HepG2 (cell line): ENCODE measurements around the gene ILRUN. TPM values are rescaled to one million over a fixed set of nuclear protein-coding genes. Genes with fewer than 3 reads are reported as not detected.
A peak's percentile ranks its signal among the peaks of the same experiment; 100 is the strongest.

Experiments used
- CBX5 ChIP-seq: sonication (generic); formaldehyde crosslinking; IDR thresholded peaks from 2 replicates; pipeline ENCODE4 v1.4.0; 2020; ENCODE audit warnings: missing genetic modification reagents, borderline replicate concordance
- CHD4 ChIP-seq: fragments of 200-600 bp; sonication (generic); IDR thresholded peaks from 2 replicates; pipeline ENCODE4 v1.7.0; 2017; ENCODE audit warnings: mild to moderate bottlenecking, low read length, borderline replicate concordance
- FOXC1 ChIP-seq: sonication (generic); formaldehyde crosslinking; IDR thresholded peaks from 2 replicates; pipeline ENCODE4 v1.8.0; 2022; ENCODE audit warnings: mild to moderate bottlenecking, missing genetic modification reagents, borderline replicate concordance
- GLI4 ChIP-seq: sonication (generic); formaldehyde crosslinking; IDR thresholded peaks from 2 replicates; pipeline ENCODE4 v1.5.1; 2020; ENCODE audit warnings: missing genetic modification reagents, mild to moderate bottlenecking, moderate library complexity, borderline replicate concordance
- HCFC1 ChIP-seq: fragments of 150-350 bp; IDR thresholded peaks from 2 replicates; pipeline ENCODE4 v1.6.1; 2014; ENCODE audit warnings: low read depth, low read length
- HIVEP1 ChIP-seq: sonication (generic); formaldehyde crosslinking; IDR thresholded peaks from 2 replicates; pipeline ENCODE4 v1.4.0; 2020; ENCODE audit warnings: mild to moderate bottlenecking, missing genetic modification reagents
- HMG20B ChIP-seq: conservative IDR thresholded peaks from 2 replicates; pipeline ENCODE4 v1.6.1; 2016; ENCODE audit warnings: missing genetic modification reagents, missing compliant biosample characterization
- JUND ChIP-seq: sonication (generic); formaldehyde crosslinking; IDR thresholded peaks from 2 replicates; pipeline ENCODE4 v1.8.0; 2022; ENCODE audit warnings: mild to moderate bottlenecking, missing genetic modification reagents
- KLF12 ChIP-seq: sonication (generic); formaldehyde crosslinking; IDR thresholded peaks from 2 replicates; pipeline ENCODE4 v1.4.0; 2020; ENCODE audit warnings: missing genetic modification reagents, borderline replicate concordance
- LCORL ChIP-seq, 2 experiments: fragments of 450-650 bp in 1 of 2; sonication (generic) in 1 of 2; formaldehyde crosslinking in 1 of 2; IDR thresholded peaks; 2 replicates each; pipeline versions ENCODE4 v1.5.0 to v1.6.1; 2017 to 2020; ENCODE audit warnings: antibody characterized with exemption in 1 of 2, missing genetic modification reagents in 1 of 2
- MLX ChIP-seq: IDR thresholded peaks from 2 replicates; pipeline ENCODE4 v1.6.1; 2016
- MTA3 ChIP-seq: sonication (generic); formaldehyde crosslinking; IDR thresholded peaks from 2 replicates; pipeline ENCODE4 v1.4.0; 2020; ENCODE audit warnings: missing genetic modification reagents
- MXI1 ChIP-seq: IDR thresholded peaks from 3 replicates; pipeline ENCODE4 v1.6.1; 2012; ENCODE audit warnings: low read depth, low read length, inconsistent platforms, borderline replicate concordance
- NCOA2 ChIP-seq: sonication (generic); formaldehyde crosslinking; IDR thresholded peaks from 2 replicates; pipeline ENCODE4 v1.8.0; 2022; ENCODE audit warnings: inconsistent platforms
- POLR2A ChIP-seq, 2 experiments: IDR thresholded peaks; 2 replicates each; pipeline ENCODE4 v1.6.1; 2011; ENCODE audit warnings: low read depth in 2 of 2, low read length in 2 of 2, mild to moderate bottlenecking in 1 of 2, moderate library complexity in 1 of 2; ENCODE audit not compliant: insufficient read depth in 1 of 2
- RARA ChIP-seq: IDR thresholded peaks from 2 replicates; pipeline ENCODE4 v1.6.1; 2016; ENCODE audit warnings: missing genetic modification reagents, missing compliant biosample characterization
- SOX13 ChIP-seq, 3 experiments: fragments of 450-650 bp in 1 of 3; sonication (generic) in 1 of 3; formaldehyde crosslinking in 1 of 3; IDR thresholded peaks in 2 of 3; conservative IDR thresholded peaks in 1 of 3; 2 replicates each; pipeline versions ENCODE4 v1.5.0 to v1.6.1; 2016 to 2020; ENCODE audit warnings: antibody characterized with exemption in 1 of 3, mild to moderate bottlenecking in 1 of 3, missing compliant biosample characterization in 1 of 3, missing genetic modification reagents in 1 of 3, moderate library complexity in 1 of 3
- SOX6 ChIP-seq, 2 experiments: fragments of 450-650 bp in 1 of 2; sonication (generic) in 1 of 2; formaldehyde crosslinking in 1 of 2; IDR thresholded peaks; 2 replicates each; pipeline versions ENCODE4 v1.4.0 to v1.6.1; 2017 to 2020; ENCODE audit warnings: antibody characterized with exemption in 1 of 2, mild to moderate bottlenecking in 1 of 2, missing genetic modification reagents in 1 of 2
- SRSF1 ChIP-seq: fragments of 200-400 bp; formaldehyde crosslinking; optimal IDR thresholded peaks from 2 replicates; pipeline ENCODE3; 2017; ENCODE audit warnings: mild to moderate bottlenecking, low read depth, low read length, moderate library complexity
- ZBTB21 ChIP-seq: sonication (generic); formaldehyde crosslinking; IDR thresholded peaks from 2 replicates; pipeline ENCODE4 v1.4.0; 2020; ENCODE audit warnings: missing genetic modification reagents
- ZBTB8A ChIP-seq: sonication (generic); formaldehyde crosslinking; IDR thresholded peaks from 2 replicates; pipeline ENCODE4 v1.4.0; 2020; ENCODE audit warnings: mild to moderate bottlenecking, low read depth, missing genetic modification reagents, borderline replicate concordance
- ZC3H4 ChIP-seq: sonication (generic); formaldehyde crosslinking; IDR thresholded peaks from 2 replicates; pipeline ENCODE4 v1.4.0; 2020; ENCODE audit warnings: missing genetic modification reagents, borderline replicate concordance
- ZNF253 ChIP-seq: sonication (generic); formaldehyde crosslinking; IDR thresholded peaks from 2 replicates; pipeline ENCODE4 v1.8.0; 2022; ENCODE audit warnings: mild to moderate bottlenecking, missing genetic modification reagents, borderline replicate concordance
- ZNF343 ChIP-seq: sonication (generic); formaldehyde crosslinking; IDR thresholded peaks from 2 replicates; pipeline ENCODE4 v1.4.0; 2020; ENCODE audit warnings: mild to moderate bottlenecking, missing genetic modification reagents
- ZNF468 ChIP-seq: sonication (generic); formaldehyde crosslinking; IDR thresholded peaks from 2 replicates; pipeline ENCODE4 v1.8.0; 2022; ENCODE audit warnings: mild to moderate bottlenecking, moderate library complexity, missing genetic modification reagents
- ZNF761 ChIP-seq: sonication (generic); formaldehyde crosslinking; conservative IDR thresholded peaks from 2 replicates; pipeline ENCODE4 v1.4.0; 2020; ENCODE audit warnings: mild to moderate bottlenecking, missing genetic modification reagents
- ZNF883 ChIP-seq: sonication (generic); formaldehyde crosslinking; IDR thresholded peaks from 2 replicates; pipeline ENCODE4 v1.5.1; 2020; ENCODE audit warnings: mild to moderate bottlenecking, missing genetic modification reagents; ENCODE audit errors: not compliant biosample characterization
- polyA plus RNA-seq, 8 experiments: library from polyadenylated mRNA; depleted of rRNA in 3 of 8; stranded (reverse) in 7 of 8; unstranded in 1 of 8; fragments of >200 nt; fragmentation: Illumina TruSeq in 4 of 8; extraction: Trizol in 4 of 8; gene quantifications; 2 replicates each; pipeline versions ENCODE4 v1.2.1 to v1.2.3, GENCODE V29; 2011 to 2016; ENCODE audit warnings: low read depth in 4 of 8, missing spikeins in 1 of 8, mixed read lengths in 1 of 8; ENCODE audit not compliant: insufficient read depth in 1 of 8
- total RNA-seq, 5 experiments: library from RNA; depleted of rRNA; stranded (reverse); fragments of >200 nt; fragmentation: Illumina TruSeq; extraction: Trizol; gene quantifications; 2 replicates each; pipeline ENCODE4 v1.2.3, GENCODE V29; 2016; ENCODE audit warnings: low read depth in 1 of 5

ILRUN gene
- total and polyA plus RNA-seq, 2 of the 13 experiments (the other 11 are each of a cell fraction or from before 2014, with no cell fraction given), result 45.5 to 66.6 TPM

GRCh38 chr6:34657307-34657978 lies 39.1 kb downstream of the ILRUN start (continued):
- TF ChIP-seq GLI4 (no peak), ZNF761 (CRISPR knock-in tag) (no peak), LCORL (IDR thresholded peaks at IDR 0.05) (no peak), LCORL (CRISPR knock-in tag; IDR thresholded peaks at IDR 0.05) (peak; percentile 74), SOX13 (IDR thresholded peaks at IDR 0.05) (no peak), SOX13 (CRISPR knock-in tag; conservative IDR thresholded peaks at IDR 0.05 in 1 of 2, IDR thresholded peaks at IDR 0.05 in 1 of 2) (peak in 1 of 2 experiments; percentile 80; a peak in 2 of 4 replicates), MTA3 (no peak), SOX6 (IDR thresholded peaks at IDR 0.05) (no peak), SOX6 (CRISPR knock-in tag; IDR thresholded peaks at IDR 0.05) (peak; percentile 79), FOXC1 (CRISPR knock-in tag) (no peak), CBX5 (CRISPR knock-in tag) (peak; percentile 82; the same call in 1 of the 2 replicates), ZBTB8A (CRISPR knock-in tag) (no peak), RARA (CRISPR knock-in tag) (peak; percentile 80), MXI1 (peak; percentile 77; the same call in 1 of the 3 replicates), ZNF883 (CRISPR knock-in tag) (no peak), HMG20B (CRISPR knock-in tag) (no peak), POLR2A (IDR thresholded peaks at IDR 0.05; ENCODE audit: insufficient read depth in 1 of 2, low read depth in 2 of 2, low read length in 2 of 2) (no peak; a peak in 1 of 4 replicates), HCFC1 (no peak), HIVEP1 (CRISPR knock-in tag) (no peak), ZNF343 (CRISPR knock-in tag) (no peak), SRSF1 (no peak), ZC3H4 (CRISPR knock-in tag) (no peak), KLF12 (CRISPR knock-in tag) (no peak), ZNF253 (CRISPR knock-in tag) (no peak), CHD4 (peak; percentile 67; the same call in 1 of the 2 replicates), JUND (peak; percentile 77), ZNF468 (CRISPR knock-in tag) (no peak), ZBTB21 (CRISPR knock-in tag) (0 out of 2 replicates have a peak, but pooled peaks have one; percentile 46), NCOA2 (CRISPR knock-in tag) (peak; percentile 75), MLX (CRISPR knock-in tag) (peak; percentile 49; the same call in 1 of the 2 replicates)
